Testis (tissue), 2 donors: ENCODE results near the gene FAM228A.

Experiments used
- CTCF ChIP-seq, 3 experiments: fragments of 450-650 bp in 2 of 3; fragments of 200-600 bp in 1 of 3; sonication (generic) in 1 of 3; IDR thresholded peaks; one replicate each; pipeline ENCODE4 v1.5.1; 2016 to 2019; ENCODE audit warnings: antibody characterized with exemption in 3 of 3, mild to moderate bottlenecking in 2 of 3, moderate library complexity in 1 of 3
- POLR2A ChIP-seq: fragments of 450-650 bp; IDR thresholded peaks from one replicate; pipeline ENCODE4 v1.6.1; 2017; ENCODE audit warnings: antibody characterized with exemption, mild to moderate bottlenecking, moderate library complexity

- TF ChIP-seq CTCF (IDR thresholded peaks at IDR 0.05) = no peak
- no peak for TF ChIP-seq POLR2A
Observed at GRCh38 chr2:24163186-24163585, 11.7 kb upstream of the FAM228A start.
